ENCODE measurements around the gene SFXN2.
A peak's percentile ranks its signal among the peaks of the same experiment; 100 is the strongest.
"Not testable (repeated sequence)": the region's sequence is repeated elsewhere in the genome, so short reads cannot be mapped to it uniquely, and the experiment has no call there.

Gene SFXN2, protein sequence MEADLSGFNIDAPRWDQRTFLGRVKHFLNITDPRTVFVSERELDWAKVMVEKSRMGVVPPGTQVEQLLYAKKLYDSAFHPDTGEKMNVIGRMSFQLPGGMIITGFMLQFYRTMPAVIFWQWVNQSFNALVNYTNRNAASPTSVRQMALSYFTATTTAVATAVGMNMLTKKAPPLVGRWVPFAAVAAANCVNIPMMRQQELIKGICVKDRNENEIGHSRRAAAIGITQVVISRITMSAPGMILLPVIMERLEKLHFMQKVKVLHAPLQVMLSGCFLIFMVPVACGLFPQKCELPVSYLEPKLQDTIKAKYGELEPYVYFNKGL

DNA sequence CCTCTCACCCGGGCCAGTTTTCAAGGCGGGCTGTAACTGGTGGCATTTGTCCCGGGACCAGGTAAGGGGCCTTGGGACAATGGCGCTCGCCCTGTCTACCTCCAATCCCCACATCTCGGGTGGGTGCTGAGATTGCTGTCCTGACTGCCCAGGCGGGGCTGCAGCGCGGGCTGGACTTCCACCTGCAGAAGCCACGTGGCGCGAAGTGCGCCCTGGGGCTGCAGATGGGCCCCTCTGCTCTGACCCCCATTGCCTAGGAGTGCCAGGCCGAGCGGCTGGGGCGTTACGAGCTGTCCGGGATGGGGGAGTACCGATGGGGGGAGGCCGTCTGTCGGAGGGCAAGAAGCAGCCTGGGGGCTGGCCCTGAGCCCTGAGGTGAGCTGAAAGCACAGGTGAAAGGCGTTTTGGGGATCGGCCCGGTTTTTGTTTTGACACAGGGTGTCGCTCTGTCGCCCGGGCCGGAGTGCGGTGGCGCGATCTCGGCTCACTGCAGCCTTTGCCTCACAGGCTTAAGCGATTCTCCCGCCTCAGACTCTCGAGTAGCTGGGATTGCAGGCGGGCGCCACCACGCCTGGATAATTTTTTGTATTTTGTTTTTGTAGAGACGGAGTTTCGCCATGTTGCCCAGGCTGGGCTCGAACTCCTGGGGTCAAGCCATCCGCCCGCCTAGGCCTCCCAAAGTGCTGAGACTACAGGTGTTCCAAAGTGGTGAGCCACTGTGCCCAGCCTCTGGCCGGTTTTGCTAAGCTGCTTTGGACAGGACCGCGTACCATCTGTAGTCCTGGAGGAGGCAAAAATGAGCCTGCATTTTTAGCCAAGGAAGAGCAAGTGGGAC lies at the start of gene SFXN2:
Gene SFXN2, plus strand, starts transcription at position 16 of the 835 bp plus-strand sequence. CDS start 12,001 bp downstream, outside the sequence.
- no peak for DNase-seq
- in situ Hi-C loops (cut with HindIII; ENCODE audit: low pct_ligation_motif_present, low pct_unique_long_range_greater_than_20kb, low sequenced_read_pairs): no loop called here

DNA sequence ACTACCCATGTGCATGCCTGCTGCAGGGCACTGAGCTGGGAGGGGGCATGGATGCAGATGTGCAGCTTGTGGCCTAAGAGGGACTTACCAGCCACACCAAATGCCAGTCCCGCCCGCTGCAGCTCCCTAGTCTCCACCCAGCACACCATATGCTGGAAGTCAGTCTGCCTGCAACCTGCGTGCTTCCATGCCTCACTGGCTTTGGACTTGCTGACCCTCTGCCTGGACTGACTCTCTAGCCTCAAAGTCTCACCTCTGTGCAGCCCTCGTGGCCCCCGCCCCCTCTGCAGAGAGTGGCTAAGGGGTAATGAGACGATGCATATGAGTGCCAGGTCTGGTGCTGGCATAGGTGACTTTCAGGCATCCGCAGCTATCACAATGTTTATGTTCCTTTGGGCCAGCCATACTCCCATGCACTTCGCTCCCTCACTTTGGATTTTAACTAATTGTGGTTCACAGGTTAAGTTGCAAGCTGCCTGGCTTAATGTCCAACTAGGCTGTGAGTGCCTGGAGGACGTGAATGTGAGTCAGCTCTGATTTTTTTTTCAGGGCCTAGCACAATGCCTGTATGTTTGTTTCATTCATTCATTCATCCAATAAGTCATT lies 48.4 kb upstream of the SFXN2 start:
- peak; percentile 86 for DNase-seq
- in situ Hi-C loops (cut with HindIII; ENCODE audit: low pct_ligation_motif_present, low pct_unique_long_range_greater_than_20kb, low sequenced_read_pairs): no loop called here

DNA sequence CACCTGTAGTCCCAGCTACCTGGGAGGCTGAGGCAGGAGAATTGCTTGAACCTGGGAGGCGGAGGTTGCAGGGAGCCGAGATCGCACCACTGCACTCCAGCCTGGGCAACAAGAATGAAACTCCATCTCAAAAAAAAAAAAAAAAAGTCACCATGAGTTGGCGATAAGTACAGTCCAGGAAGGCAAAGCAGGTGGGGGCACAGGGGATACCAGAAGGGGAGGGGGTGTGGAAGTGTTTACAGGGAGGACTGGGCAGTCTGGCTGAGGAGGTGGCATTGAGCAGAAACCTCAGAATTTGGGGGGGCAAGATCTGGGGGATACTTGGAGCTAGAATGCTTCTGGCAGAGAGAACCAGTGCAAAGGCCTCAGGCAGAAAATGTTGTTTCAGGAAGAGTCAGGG lies 47.0 kb upstream of the SFXN2 start:
- DNase-seq; in situ Hi-C loops (cut with HindIII; ENCODE audit: low pct_ligation_motif_present, low pct_unique_long_range_greater_than_20kb, low sequenced_read_pairs): not testable (repeated sequence)

DNA sequence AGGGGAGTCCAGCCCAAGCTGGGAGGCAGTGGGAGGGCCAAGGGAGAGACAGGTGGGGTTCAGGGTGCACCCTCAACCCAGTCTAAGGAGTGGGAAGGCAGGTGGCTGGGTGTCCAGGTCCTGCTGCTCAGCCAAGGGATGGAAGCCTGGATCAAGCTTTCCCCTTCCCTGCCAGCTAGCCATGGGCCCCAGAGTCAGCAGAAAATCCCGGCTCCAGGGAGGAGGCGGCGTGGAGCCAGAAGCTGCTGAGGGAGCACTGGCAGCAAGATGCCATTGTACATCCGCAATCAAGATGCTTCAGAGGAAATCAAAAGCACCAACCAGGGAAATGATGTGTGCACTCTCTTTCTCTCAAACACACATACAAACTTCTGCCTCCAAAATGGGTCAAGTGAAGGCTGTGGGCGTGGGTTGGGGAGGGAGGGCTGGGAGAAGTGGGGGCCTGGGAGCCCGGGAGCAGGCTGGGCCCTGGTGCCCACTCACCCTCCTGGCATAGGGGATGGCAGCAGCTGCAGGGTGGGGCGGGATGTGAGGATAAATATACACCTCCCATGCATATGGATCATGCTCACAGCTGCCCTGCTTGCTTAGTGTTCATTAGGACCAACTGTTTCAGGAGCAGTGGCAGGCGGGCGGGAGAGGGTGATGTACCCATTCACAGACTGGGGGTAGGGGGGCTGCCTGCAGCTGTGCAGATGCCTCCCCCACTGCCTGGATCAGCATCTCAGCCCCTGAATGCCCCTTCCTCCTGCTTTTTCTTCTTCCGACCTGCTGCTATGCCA lies 45.9 kb upstream of the SFXN2 start:
- DNase-seq: no peak
- in situ Hi-C loops (cut with HindIII; ENCODE audit: low pct_ligation_motif_present, low pct_unique_long_range_greater_than_20kb, low sequenced_read_pairs): no loop called here

DNA sequence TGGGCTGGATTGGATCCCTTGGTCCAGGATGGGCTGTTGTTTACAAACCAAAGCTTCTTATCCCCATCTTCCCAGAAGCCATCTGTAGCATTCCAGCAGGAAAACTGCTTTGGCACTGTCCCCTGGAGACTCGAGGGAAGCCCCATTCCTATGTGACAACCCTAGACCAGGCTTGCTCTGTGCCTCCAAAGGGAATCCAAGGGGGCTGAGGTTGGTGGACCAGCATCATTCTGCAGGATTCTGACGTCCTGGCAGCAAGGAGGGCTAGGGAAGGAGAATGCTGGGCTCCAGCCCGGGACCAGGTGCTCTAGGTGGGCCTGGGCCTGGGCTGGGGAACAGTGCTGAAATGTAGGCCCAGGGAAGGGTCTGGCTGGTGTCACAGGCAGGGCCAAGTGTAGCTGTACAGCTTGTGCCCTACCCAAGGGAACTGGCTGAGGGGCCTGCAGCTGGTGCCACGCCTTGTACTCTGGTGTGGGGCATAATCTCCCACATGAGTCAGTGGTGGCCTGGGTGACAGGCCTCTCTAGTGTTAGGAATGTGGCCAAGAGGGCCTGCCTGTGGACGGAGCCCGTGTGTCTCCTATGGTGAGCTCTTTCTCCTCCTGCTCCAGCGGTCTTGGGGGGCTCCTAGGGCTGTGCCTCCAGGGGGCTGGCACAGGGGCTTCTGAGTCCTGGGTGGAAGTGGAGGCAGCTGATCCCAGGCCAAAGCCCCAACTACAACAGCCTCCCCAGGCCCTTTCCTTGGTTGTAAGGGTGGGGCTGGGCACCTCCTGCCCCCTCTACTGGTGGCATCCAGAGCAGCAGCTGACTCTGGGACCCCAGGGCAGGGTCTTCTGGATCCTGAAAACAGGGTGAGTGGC lies 45.0 kb upstream of the SFXN2 start:
- peak; percentile 32 for DNase-seq
- in situ Hi-C loops (cut with HindIII; ENCODE audit: low pct_ligation_motif_present, low pct_unique_long_range_greater_than_20kb, low sequenced_read_pairs): no loop called here

DNA sequence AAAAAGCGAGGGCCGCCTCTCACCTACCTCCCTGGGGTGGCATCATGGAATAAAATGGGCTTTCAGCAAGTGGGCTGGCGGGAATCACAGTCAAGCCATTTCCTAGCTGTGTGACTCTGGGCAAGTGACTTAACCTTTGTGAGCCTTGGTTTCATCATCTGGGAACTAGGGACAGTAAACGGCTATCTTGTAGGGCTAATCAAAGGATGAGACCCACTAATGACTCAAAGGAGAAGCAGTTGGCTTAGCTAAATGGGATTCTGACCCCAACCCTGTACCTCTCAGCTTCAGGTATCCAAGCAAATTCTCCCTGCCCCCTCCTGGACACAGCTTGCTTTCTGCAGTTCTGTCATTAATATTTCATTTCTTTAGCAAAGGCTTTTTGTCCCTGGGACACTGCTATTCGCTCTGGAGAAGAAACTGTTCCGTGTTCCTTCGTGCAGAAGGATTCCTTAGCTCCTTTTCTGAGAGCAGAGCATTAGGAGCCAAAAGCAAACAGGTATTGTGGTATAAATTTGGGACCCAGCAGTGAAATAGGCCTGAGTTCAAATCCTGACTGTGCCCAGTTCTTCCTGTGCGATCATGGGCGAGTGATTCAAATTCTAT lies 44.3 kb upstream of the SFXN2 start:
- in situ Hi-C loops (cut with HindIII; ENCODE audit: low pct_ligation_motif_present, low pct_unique_long_range_greater_than_20kb, low sequenced_read_pairs): no loop called here
- no peak for DNase-seq

DNA sequence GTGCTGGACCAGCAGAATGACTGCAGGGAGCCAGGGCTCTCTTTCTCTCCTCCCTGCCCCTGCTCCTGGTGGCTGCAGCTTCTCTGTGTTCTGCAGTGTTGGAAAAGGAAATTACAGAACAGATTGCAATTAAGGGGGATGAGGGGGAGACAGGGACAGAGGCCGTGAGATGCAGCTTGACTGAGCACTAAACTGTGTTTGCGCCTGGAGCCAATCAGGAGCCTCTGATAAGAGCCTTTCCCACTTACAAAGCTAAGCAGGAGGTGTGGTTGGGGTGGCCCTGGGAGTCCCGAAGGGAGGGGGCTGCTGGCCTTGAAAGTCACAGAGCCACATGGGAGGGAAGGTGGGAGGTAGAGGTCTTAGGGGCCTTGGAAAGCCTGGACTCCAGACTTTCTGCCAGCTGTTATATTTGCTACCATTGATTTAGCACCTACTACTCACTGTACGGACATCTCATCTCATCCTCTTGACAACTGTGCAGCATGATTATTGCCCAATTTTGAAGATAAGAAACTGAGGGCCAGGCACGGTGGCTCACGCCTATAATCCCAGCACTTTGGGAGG lies 43.5 kb upstream of the SFXN2 start:
- DNase-seq: no peak
- in situ Hi-C loops (cut with HindIII; ENCODE audit: low pct_ligation_motif_present, low pct_unique_long_range_greater_than_20kb, low sequenced_read_pairs): no loop called here

DNA sequence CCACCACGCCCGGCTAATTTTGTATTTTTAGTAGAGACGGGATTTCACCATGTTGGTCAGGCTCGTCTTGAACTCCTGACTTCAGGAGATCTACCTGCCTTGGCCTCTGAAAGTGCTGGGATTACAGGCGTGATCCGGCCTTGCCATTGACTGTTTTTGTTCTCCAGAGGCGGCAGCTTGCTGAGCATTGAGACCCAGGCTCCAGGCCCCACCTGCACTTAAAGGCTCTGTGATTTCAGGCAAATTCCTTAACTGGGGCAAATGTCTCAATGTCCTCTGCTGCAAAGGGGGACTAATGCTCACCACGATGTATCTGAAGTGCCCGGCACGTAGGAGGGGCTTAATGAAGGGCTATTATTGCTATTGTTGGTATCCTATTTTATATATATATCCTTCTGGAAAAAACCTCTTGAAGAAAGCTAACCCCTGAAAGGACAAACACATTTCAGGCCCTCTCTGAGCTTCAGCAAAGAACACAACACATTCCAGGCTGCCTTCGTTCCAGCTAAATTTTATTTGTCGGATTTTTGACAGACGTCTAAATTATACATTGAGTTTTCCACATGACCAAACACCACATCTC lies 41.1 kb upstream of the SFXN2 start:
- no peak for DNase-seq
- in situ Hi-C loops (cut with HindIII; ENCODE audit: low pct_ligation_motif_present, low pct_unique_long_range_greater_than_20kb, low sequenced_read_pairs): no loop called here

DNA sequence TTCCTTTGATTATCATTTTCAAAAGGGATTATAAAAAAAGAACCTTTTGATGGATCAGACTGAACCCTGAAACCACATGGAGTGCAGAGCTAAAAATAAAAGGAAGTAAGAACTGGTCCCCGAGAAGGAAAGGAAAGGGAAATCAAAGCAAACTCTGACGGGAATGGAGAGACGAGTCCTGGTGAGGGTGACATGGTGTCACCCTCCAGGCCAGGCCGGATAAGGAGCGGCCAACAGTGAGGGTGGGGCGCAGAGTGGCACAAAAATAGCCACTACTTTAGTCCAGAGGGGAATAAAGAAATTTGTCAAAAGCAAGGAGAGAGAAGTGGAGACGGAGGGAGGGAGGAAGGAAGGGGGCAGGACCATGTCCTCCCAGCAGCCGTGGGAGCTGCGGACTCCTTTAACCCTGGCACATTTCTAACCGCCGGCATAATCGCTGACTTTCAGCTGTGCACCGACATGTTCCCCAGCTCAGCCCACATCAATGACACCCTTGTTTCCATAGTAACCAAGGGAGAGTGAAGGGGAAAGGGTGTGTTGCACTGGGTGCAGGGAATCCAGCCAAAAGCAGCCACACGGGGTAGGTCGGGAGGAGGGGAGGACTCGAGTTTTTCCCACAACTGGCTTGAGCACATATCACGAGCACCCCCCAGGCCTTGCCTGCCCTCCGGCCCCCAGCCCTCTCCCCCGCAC lies 40.5 kb upstream of the SFXN2 start:
- DNase-seq: no peak
- in situ Hi-C loops (cut with HindIII; ENCODE audit: low pct_ligation_motif_present, low pct_unique_long_range_greater_than_20kb, low sequenced_read_pairs): no loop called here

DNA sequence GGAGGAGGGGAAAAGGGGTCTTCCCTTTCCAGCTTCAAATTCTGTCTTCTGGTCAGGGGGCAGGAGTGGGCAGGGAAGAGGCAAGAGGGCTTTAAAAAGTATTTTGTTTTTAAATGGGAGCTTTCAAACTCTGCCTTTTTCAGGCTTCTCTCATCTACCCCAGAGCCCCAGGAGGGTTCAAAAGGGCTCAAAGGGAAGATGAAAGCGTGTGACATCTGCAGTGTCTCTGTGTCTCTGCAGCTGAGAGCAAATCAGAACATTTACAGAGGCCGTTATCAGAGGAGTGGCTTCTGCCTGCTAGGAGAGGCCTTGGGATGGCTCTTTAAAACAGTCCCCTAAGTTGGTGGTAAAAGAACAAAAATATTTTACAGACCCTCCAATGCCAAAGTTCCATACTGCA lies 39.9 kb upstream of the SFXN2 start:
- no peak for DNase-seq
- in situ Hi-C loops (cut with HindIII; ENCODE audit: low pct_ligation_motif_present, low pct_unique_long_range_greater_than_20kb, low sequenced_read_pairs): no loop called here

DNA sequence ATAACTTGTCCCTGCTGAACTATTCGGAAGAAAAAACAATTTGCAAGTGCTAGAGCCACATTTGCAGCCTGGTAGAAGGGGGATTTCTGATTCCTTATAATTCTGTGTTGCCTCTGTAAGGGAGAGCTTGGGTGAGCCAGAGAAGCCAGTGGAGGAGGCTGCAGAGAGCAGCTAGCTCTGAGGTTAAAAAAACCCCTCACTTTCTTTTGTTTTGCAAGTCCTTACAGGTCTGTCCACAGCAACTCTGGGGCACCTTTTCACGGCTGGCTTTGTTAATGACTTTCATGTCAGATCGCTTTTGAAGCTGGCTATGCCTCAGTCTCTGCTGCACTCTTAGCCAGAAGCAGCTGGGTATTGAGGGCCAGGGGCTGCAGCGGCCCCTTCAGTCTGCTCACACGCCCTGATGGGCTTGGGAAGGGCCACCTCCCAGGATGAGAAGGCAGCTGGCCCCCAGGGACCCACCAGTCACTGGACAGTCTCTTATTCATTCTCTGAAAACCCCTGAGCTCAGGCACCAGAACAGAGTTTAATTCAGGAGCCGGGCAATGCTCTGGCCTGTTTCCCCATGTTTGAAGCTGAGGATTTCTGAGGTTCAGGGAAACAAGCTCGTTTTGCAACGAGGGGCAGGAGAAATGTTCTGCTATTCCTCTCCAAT lies 39.3 kb upstream of the SFXN2 start:
- no peak for DNase-seq
- in situ Hi-C loops (cut with HindIII; ENCODE audit: low pct_ligation_motif_present, low pct_unique_long_range_greater_than_20kb, low sequenced_read_pairs): no loop called here

DNA sequence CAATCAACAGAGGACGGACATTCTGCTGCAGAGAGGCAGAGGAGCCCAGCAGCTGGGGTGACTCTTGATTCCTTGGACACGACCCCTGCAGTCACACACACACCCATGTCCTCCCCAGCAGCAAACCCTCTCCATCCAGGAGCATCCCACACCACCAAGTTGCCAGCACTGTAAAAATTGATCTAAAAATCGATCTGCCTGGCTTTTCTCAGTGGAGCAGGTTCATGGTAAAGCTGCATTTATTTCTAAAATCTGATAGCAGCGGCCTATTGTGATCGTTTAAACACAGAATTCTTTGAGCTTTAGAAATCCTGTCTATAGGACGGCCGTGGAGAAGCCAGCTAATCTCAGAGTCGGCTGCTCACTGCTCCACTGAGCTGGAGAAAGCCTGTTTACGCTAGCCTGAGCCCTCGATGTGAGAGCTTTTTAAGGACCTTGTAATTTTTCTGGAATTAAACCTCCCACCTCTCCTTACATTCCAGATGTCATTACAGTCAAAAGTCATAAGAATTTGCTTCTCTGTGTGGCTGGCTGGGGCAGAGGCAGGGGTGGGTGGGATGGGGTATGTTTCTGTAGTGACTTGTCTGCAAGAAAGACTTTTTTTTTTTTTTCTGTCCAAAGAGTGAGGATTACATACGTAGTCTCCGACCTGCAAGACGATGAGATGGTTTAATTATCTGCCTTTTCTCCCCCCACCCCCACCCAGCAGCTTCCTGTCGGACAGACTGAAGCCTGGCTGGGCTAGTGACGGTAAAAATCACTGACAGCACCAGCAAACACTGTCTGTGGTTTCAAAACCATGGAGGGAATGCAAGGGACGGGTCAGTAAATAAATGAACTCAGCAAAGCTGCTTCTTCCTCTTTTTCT lies 38.5 kb upstream of the SFXN2 start:
- in situ Hi-C loops (cut with HindIII; ENCODE audit: low pct_ligation_motif_present, low pct_unique_long_range_greater_than_20kb, low sequenced_read_pairs): no loop called here
- peak; percentile 91 for DNase-seq

DNA sequence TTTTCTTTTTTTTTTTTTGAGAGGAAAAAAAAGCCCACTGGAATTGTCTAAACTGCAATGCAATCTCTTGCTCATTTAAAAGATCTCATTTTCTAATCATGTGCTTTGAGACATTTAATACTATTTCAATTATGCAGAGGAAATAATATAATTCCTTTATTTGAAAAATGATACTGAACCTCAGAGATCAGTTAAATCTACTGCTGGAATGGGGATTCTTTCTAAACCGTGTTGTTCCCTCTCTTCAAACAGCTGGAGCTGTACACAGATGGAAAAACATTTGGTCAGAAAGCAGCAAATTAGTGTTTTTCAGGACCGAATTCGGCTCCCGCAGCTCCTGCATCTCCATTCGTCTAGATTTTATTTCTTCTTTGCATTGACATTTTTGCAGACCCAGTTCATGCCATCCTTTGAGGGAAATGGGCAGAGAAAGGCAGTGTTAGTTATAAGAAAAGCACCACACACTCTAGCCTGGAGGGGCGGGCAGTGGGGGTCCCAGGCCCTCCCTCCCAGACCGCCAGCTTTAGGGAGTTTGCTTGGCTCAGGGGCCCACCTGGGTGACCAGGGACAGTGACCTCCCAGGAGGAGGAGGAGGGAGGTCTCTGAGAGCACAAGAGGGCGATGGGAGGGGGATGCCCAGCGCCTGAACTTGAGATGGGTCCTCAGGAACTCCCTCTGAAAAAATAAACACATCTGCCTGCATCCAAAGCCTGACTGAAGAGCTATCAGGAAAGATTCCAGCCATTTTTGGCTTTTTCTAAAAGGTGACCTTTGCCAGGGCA lies 37.7 kb upstream of the SFXN2 start:
- in situ Hi-C loops (cut with HindIII; ENCODE audit: low pct_ligation_motif_present, low pct_unique_long_range_greater_than_20kb, low sequenced_read_pairs): no loop called here
- DNase-seq: no peak

DNA sequence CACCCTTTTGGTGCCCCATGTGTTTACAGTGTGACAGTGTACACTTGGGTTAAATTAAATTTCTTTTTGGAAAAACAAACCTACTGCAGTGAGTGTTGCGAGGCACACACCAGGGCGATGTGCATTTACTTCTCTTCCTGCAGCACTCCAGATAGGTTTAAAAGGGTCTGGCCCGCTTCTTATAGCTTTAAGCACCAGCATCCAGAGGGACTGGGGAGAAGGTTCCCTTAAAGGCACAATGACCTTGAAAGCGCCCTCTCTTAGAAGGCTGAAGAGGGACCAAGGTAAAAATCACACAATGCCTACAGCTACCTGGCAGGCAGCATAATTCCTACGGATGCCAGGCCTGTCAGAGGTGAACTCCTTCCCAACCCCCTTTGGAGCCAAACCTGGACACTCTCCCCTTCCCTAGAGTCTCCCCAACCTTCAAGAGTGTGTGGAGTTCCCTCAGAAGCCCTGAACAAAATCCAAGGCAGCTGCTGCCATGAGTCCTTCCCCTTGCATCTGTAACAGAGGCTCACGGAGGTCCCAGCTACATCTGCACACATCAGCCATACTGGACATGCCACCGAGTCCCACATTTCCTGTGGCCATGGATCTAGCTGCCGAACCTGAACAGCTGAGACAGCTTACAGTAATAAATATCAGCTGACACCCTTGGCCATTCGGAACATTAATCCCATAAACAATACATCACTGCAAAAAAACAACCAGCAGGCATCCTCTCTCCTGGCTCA lies 36.9 kb upstream of the SFXN2 start:
- in situ Hi-C loops (cut with HindIII; ENCODE audit: low pct_ligation_motif_present, low pct_unique_long_range_greater_than_20kb, low sequenced_read_pairs): no loop called here
- no peak for DNase-seq

Measured in ACHN (cell line).